GM12878 (cell line): ENCODE data around the gene RGS2. TPM values are rescaled to one million over a fixed set of nuclear protein-coding genes. Genes with fewer than 3 reads are reported as not detected.

Source experiments
- ATAC-seq: fragments of 200-7000 bp; cut with Tn5 transposase; 3 replicates; pipeline ENCODE4 v1.9.1; 2020; ENCODE audit warnings: mild to moderate bottlenecking, moderate library complexity
- BruUV-seq: library from RNA; stranded (reverse); fragments of 400-500 nt; replicated peaks from 2 replicates; lab custom pipeline; 2021; lab: Mats Ljungman, UMichigan
- CTCF ChIA-PET: fragments of 300-600 bp; sonication (Branson Sonifier 250); formaldehyde crosslinking; extraction: SDS; loops from one replicate; lab custom pipeline; 2021; ENCODE audit warnings: inconsistent platforms; lab: Yijun Ruan, JAX
- POLR2A ChIA-PET: fragments of 350-600 bp; formaldehyde crosslinking; extraction: SDS; loops from one replicate; lab custom pipeline; 2021; ENCODE audit warnings: inconsistent platforms; lab: Charles Lee
- RAD21 ChIA-PET: fragments of 300-600 bp; sonication (Branson Sonifier 250); formaldehyde crosslinking; loops from one replicate; lab custom pipeline; 2023; ENCODE audit warnings: antibody characterized with exemption; ENCODE audit not compliant: unreplicated experiment; lab: Charles Lee
- SMC1A ChIA-PET: fragments of 300-600 bp; sonication (Branson Sonifier 250); formaldehyde crosslinking; loops from one replicate; lab custom pipeline; 2023; ENCODE audit not compliant: unreplicated experiment, uncharacterized antibody; lab: Charles Lee
- DNase-seq: peaks from one replicate; pipeline ENCODE4 v3.0.0-alpha.2; 2011; ENCODE audit warnings: low read depth, low spot score
- FAIRE-seq: peaks from 3 replicates; lab custom pipeline; 2011; peaks lifted over from hg19 to GRCh38; lab: Jason Lieb, UNC
- H2AFZ ChIP-seq: 2 replicates; pipeline ENCODE4 v1.6.0; 2011; ENCODE audit warnings: low read depth, low read length, control low read depth; ENCODE audit not compliant: control insufficient read depth
- H3K27ac ChIP-seq: 2 replicates; pipeline ENCODE4 v1.5.1; 2011; ENCODE audit warnings: control low read depth; ENCODE audit not compliant: control insufficient read depth, insufficient read depth
- H3K27me3 ChIP-seq, 2 experiments: replicated peaks in 1 of 2; 2 replicates each; pipeline versions ENCODE4 v1.6.0 to v1.6.1; 2011; ENCODE audit warnings: low read length in 1 of 2; ENCODE audit not compliant: control insufficient read depth in 2 of 2, insufficient read depth in 2 of 2
- H3K36me3 ChIP-seq, 2 experiments: 2 replicates each; pipeline ENCODE4 v1.5.1; 2011; ENCODE audit warnings: low read length in 1 of 2; ENCODE audit not compliant: control insufficient read depth in 2 of 2, insufficient read depth in 2 of 2
- H3K4me1 ChIP-seq: 2 replicates; pipeline ENCODE4 v1.6.1; 2011; ENCODE audit warnings: mild to moderate bottlenecking, low read length, moderate library complexity, mixed read lengths; ENCODE audit not compliant: control insufficient read depth, insufficient read depth
- H3K4me2 ChIP-seq: 2 replicates; pipeline ENCODE4 v1.6.0; 2011; ENCODE audit warnings: control low read depth; ENCODE audit not compliant: control insufficient read depth, insufficient read depth
- H3K4me3 ChIP-seq: fragments of 200-600 bp; sonication (generic); 2 replicates; pipeline ENCODE4 v1.5.1; 2016
- H3K79me2 ChIP-seq: 2 replicates; pipeline ENCODE4 v1.6.0; 2011; ENCODE audit warnings: low read length; ENCODE audit not compliant: control insufficient read depth, insufficient read depth
- H3K9ac ChIP-seq: 2 replicates; pipeline ENCODE4 v1.8.0; 2011; ENCODE audit warnings: low read length, control low read depth, mixed read lengths; ENCODE audit not compliant: control insufficient read depth, insufficient read depth
- H3K9me3 ChIP-seq: replicated peaks from 3 replicates; pipeline ENCODE4 v1.5.1; 2011; ENCODE audit warnings: mild to moderate bottlenecking, low read length; ENCODE audit not compliant: control insufficient read depth, insufficient read depth
- H4K20me1 ChIP-seq: 2 replicates; pipeline ENCODE4 v1.6.0; 2011; ENCODE audit not compliant: control insufficient read depth, insufficient read depth
- CBX5 ChIP-seq: sonication (generic); IDR thresholded peaks from 2 replicates; pipeline ENCODE4 v1.6.1; 2016; ENCODE audit warnings: low read depth, moderate library complexity, mild to moderate bottlenecking, inconsistent platforms
- HCFC1 ChIP-seq: fragments of 150-350 bp; IDR thresholded peaks from 2 replicates; pipeline ENCODE4 v1.6.1; 2014; ENCODE audit warnings: low read length
- NFYA ChIP-seq: IDR thresholded peaks from 2 replicates; pipeline ENCODE4 v1.6.1; 2011; ENCODE audit warnings: low read depth, mild to moderate bottlenecking, low read length, improper control_type of control experiment, borderline replicate concordance
- PKNOX1 ChIP-seq: fragments of 450-650 bp; IDR thresholded peaks from 2 replicates; pipeline ENCODE4 v1.6.1; 2016; ENCODE audit warnings: mild to moderate bottlenecking
- RB1 ChIP-seq: fragments of 450-650 bp; formaldehyde crosslinking; IDR thresholded peaks from 2 replicates; pipeline ENCODE4 v1.6.1; 2017; ENCODE audit warnings: mild to moderate bottlenecking, borderline replicate concordance
- SIN3A ChIP-seq: IDR thresholded peaks from 2 replicates; pipeline ENCODE4 v1.6.1; 2012; ENCODE audit warnings: low read depth, low read length, improper control_type of control experiment
- SMARCA5 ChIP-seq: fragments of 450-650 bp; IDR thresholded peaks from 2 replicates; pipeline ENCODE4 v1.6.1; 2017; ENCODE audit warnings: mild to moderate bottlenecking
- ZBTB11 ChIP-seq: fragments of 450-650 bp; formaldehyde crosslinking; IDR thresholded peaks from 2 replicates; pipeline ENCODE4 v1.5.0; 2022; ENCODE audit warnings: mild to moderate bottlenecking, missing genetic modification characterization
- ZBTB33 ChIP-seq: fragments of 450-650 bp; IDR thresholded peaks from 2 replicates; pipeline ENCODE4 v1.6.1; 2017; ENCODE audit warnings: mild to moderate bottlenecking
- ZNF24 ChIP-seq: fragments of 450-650 bp; IDR thresholded peaks from 2 replicates; pipeline ENCODE4 v1.6.1; 2017; ENCODE audit warnings: antibody characterized with exemption, mild to moderate bottlenecking
- WGBS: methylation state at CpG from one replicate; pipeline ENCODE4 v1.1.6; 2016; ENCODE audit warnings: low lambda C conversion rate; ENCODE audit not compliant: insufficient replicate concordance, insufficient coverage; ENCODE audit errors: missing lambda C conversion rate; 5-methylcytosine and 5-hydroxymethylcytosine counted together
- in situ Hi-C: fragments of 300-500 bp; cut with MboI; formaldehyde crosslinking; loops from 9 replicates; pipeline ENCODE4 v1.14.3; 2018; ENCODE audit warnings: mixed read lengths
- intact Hi-C: fragments of 100-400 bp; cut with micrococcal nuclease; formaldehyde crosslinking; loops from one replicate; pipeline ENCODE4 v1.14.2; 2022; ENCODE audit not compliant: unreplicated experiment
- polyA plus RNA-seq, 11 experiments: library from polyadenylated mRNA; depleted of rRNA in 4 of 11; unstranded in 6 of 11; stranded (reverse) in 5 of 11; fragments of >200 nt; fragmentation: Nextera tagmentation in 4 of 11; fragmentation: Illumina TruSeq in 1 of 11; extraction: Ambion mirVana in 4 of 11; extraction: Trizol in 1 of 11; gene quantifications; 1 replicate in 1 of 11; 2 replicates in 10 of 11; pipeline versions ENCODE4 v1.2.1 to v1.2.3, GENCODE V29; 2011 to 2016; ENCODE audit warnings: inconsistent platforms in 2 of 11, missing spikeins in 2 of 11, low read depth in 1 of 11
- total RNA-seq, 4 experiments: library from RNA; depleted of rRNA in 3 of 4; stranded (reverse); fragments of >200 nt in 3 of 4; fragmentation: Illumina TruSeq in 1 of 4; extraction: Trizol in 1 of 4; gene quantifications; 2 replicates each; pipeline versions ENCODE4 v1.2.1 to v1.2.3, GENCODE V29; 2013 to 2021
- TF ChIP-seq, protein P1 (sequence below): IDR thresholded peaks from 2 replicates; pipeline ENCODE4 v1.6.1; 2011; ENCODE audit warnings: borderline replicate concordance, low read depth, mild to moderate bottlenecking, moderate library complexity, low read length; ENCODE audit not compliant: insufficient read depth, poor library complexity, severe bottlenecking
- TF ChIP-seq, protein P2 (sequence below): fragments of 450-650 bp; IDR thresholded peaks from 2 replicates; pipeline ENCODE4 v1.6.1; 2017; ENCODE audit warnings: mild to moderate bottlenecking, low read depth, inconsistent platforms; ENCODE audit not compliant: poor library complexity, severe bottlenecking
- TF ChIP-seq, protein P3 (sequence below): IDR thresholded peaks from 2 replicates; pipeline ENCODE4 v1.6.1; 2012; ENCODE audit warnings: low read depth, low read length, improper control_type of control experiment

The RGS2 gene
- total and polyA plus RNA-seq, 10 of the 15 experiments (the other 5 are each of a cell fraction or from before 2014, with no cell fraction given), result 0.27 to 2.3 (median 0.98) TPM

DNA sequence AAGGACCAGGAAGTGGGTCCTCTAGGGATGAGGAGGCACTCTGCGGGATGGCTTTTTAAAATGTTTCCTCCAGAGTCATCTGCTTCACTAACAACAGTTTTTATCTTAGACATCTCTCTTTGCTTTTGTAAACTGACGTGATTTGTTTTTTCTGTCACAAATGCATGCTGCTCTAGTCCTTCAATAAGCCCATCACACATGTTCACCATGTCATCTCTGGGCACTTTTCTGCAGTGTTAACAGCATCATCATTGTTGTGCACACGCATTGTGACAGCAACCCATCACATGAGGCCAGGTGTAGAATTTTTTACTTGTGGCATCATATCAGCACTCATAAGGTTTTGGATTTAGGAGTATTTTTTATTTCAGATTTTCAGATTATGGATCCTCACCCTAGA is 12.5 kb downstream of the RGS2 start:
- Histone ChIP-seq H3K4me2 (no peak overlapping the region), H3K27ac (no peak overlapping the region), H3K9ac (no peak overlapping the region), H3K36me3 (no peaks in the 10 kb centered on the region), H3K4me3 (no peak overlapping the region), H3K27me3 (peaks cover 0 to 1% of the 10 kb centered on the region in 2 experiments; a peak in 1 of 4 replicates), H2AFZ (no peak overlapping the region), H3K79me2 (no peaks in the 10 kb centered on the region), H4K20me1 (no peaks in the 10 kb centered on the region), H3K9me3 (no peaks in the 10 kb centered on the region), H3K4me1 (no peaks in the 10 kb centered on the region)
- in situ Hi-C loops, result no loop called here
- 48% methylated on average over 3 of the region's 3 CpGs for WGBS
- no peak for FAIRE-seq
- intact Hi-C loops, result no loop called here
- no peak for ATAC-seq
- no TSS peak for BruUV-seq
- ChIA-PET SMC1A (no interaction called here), POLR2A (no interaction called here), RAD21 (no interaction called here), CTCF (interaction anchor here (1.1 kb wide), 1 partner anchor 347 kb away, joined by 3 read pairs; no protein-coding TSS in a partner anchor)
- TF ChIP-seq SMARCA5 (no peak), ZNF24 (no peak), SIN3A (no peak), NFYA (no peak), HCFC1 (no peak), RB1 (no peak), ZBTB11 (CRISPR knock-in tag) (no peak), ZBTB33 (no peak), PKNOX1 (no peak), CBX5 (no peak)
- TF ChIP-seq, protein P1, sequence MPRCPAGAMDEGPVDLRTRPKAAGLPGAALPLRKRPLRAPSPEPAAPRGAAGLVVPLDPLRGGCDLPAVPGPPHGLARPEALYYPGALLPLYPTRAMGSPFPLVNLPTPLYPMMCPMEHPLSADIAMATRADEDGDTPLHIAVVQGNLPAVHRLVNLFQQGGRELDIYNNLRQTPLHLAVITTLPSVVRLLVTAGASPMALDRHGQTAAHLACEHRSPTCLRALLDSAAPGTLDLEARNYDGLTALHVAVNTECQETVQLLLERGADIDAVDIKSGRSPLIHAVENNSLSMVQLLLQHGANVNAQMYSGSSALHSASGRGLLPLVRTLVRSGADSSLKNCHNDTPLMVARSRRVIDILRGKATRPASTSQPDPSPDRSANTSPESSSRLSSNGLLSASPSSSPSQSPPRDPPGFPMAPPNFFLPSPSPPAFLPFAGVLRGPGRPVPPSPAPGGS, result no peak
- TF ChIP-seq, protein P2, sequence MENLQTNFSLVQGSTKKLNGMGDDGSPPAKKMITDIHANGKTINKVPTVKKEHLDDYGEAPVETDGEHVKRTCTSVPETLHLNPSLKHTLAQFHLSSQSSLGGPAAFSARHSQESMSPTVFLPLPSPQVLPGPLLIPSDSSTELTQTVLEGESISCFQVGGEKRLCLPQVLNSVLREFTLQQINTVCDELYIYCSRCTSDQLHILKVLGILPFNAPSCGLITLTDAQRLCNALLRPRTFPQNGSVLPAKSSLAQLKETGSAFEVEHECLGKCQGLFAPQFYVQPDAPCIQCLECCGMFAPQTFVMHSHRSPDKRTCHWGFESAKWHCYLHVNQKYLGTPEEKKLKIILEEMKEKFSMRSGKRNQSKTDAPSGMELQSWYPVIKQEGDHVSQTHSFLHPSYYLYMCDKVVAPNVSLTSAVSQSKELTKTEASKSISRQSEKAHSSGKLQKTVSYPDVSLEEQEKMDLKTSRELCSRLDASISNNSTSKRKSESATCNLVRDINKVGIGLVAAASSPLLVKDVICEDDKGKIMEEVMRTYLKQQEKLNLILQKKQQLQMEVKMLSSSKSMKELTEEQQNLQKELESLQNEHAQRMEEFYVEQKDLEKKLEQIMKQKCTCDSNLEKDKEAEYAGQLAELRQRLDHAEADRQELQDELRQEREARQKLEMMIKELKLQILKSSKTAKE, result no peak
- TF ChIP-seq, protein P3, sequence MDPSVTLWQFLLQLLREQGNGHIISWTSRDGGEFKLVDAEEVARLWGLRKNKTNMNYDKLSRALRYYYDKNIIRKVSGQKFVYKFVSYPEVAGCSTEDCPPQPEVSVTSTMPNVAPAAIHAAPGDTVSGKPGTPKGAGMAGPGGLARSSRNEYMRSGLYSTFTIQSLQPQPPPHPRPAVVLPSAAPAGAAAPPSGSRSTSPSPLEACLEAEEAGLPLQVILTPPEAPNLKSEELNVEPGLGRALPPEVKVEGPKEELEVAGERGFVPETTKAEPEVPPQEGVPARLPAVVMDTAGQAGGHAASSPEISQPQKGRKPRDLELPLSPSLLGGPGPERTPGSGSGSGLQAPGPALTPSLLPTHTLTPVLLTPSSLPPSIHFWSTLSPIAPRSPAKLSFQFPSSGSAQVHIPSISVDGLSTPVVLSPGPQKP, result no peak
- no peak for DNase-seq
